ENCODE data around the gene CALM3. TPM values are rescaled to one million over a fixed set of nuclear protein-coding genes. Genes with fewer than 3 reads are reported as not detected.
"Not testable (repeated sequence)": the region's sequence is repeated elsewhere in the genome, so short reads cannot be mapped to it uniquely, and the experiment has no call there.

CALM3 gene
- total RNA-seq (2014; rRNA removed), result 247 and 279 TPM in 2 replicates
- 387 TPM for polyA plus RNA-seq (2012)

GRCh38 chr19:46601318-46602224 is at the start of gene CALM3:
Gene CALM3 (plus strand): TSS chr19:46601330. CDS start chr19:46601435, 105 bp downstream.
- no peak for DNase-seq (ENCODE audit: low read depth)

GRCh38 chr19:46552891-46553290 is 48.2 kb upstream of the CALM3 start:
- DNase-seq (ENCODE audit: low read depth), result no peak

DNA sequence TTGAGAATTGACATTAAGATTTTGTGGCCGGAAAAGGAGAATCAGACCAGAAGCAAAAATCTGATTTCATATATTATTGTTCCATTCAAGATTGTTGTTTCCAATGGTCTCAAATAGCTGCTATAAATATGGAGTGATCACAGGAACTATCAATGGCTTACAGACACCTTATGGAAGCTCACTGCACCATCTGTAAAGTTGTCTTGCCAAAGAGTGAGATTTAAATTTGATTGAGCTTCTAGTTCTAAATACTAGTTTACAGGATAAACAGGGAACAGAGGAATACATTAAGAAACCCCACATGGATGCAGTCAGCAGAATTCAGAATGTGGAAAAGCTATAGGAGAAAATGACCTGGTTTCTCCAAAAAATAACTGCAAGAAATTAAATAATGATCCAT is 47.0 kb upstream of the CALM3 start:
- DNase-seq (ENCODE audit: low read depth), result no peak

DNA sequence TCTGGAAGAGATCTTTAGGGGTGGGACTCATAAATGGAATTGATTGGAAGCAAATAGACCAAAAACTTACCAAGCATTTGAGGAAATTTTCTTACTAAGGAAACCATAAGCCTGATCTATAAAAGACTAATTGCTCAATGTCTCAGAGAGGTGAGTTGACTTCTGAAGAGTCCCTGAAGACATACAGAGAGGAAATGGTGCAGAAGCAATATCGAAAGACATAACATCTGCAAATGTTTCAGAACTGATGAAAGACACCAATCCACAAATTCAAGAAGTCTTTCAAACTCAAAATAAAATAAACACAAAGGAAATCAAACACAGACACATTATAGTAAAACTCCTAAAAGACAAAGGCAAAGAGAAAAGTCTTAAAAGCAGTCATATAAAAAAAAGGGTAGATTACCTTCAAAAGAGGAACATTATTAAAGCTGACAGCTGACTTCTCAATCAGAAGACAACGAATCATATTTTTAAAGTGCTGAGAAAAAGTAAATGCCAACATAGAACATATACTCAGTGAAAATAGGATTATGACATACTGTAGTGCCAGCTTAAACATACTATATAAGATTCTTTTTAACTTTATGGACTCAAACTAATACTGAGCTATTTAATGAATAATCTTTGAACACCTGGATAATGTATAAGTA is 45.4 kb upstream of the CALM3 start:
- no peak for DNase-seq (ENCODE audit: low read depth)

- not testable (repeated sequence) for DNase-seq (ENCODE audit: low read depth)
Measured at GRCh38 chr19:46556471-46556870, 44.7 kb upstream of the CALM3 start.

DNA sequence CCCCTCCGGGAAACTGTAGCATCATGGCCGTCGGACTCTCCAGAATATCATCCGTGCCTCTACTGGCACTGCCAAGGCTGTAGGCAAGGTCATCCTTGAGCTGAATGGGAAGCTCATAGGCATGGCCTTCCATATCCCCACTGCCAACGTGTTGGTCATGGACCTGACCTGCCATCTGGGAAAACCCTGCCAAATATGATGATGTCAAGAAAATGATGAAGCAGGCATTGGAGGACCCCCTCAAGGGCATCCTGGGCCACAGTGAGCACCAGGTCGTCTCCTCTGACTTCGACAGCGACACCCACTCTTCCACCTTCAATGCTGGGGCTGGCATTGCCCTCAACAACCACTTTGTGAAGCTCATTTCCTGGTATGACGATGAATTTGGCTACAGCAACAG is 41.9 kb upstream of the CALM3 start:
- DNase-seq (ENCODE audit: low read depth), result no peak

GRCh38 chr19:46559675-46560074 is 41.5 kb upstream of the CALM3 start:
- not testable (repeated sequence) for DNase-seq (ENCODE audit: low read depth)

GRCh38 chr19:46564701-46565100 is 36.4 kb upstream of the CALM3 start:
- no peak for DNase-seq (ENCODE audit: low read depth)

- no peak for DNase-seq (ENCODE audit: low read depth)
Measured at GRCh38 chr19:46571495-46571894, 29.6 kb upstream of the CALM3 start.

DNA sequence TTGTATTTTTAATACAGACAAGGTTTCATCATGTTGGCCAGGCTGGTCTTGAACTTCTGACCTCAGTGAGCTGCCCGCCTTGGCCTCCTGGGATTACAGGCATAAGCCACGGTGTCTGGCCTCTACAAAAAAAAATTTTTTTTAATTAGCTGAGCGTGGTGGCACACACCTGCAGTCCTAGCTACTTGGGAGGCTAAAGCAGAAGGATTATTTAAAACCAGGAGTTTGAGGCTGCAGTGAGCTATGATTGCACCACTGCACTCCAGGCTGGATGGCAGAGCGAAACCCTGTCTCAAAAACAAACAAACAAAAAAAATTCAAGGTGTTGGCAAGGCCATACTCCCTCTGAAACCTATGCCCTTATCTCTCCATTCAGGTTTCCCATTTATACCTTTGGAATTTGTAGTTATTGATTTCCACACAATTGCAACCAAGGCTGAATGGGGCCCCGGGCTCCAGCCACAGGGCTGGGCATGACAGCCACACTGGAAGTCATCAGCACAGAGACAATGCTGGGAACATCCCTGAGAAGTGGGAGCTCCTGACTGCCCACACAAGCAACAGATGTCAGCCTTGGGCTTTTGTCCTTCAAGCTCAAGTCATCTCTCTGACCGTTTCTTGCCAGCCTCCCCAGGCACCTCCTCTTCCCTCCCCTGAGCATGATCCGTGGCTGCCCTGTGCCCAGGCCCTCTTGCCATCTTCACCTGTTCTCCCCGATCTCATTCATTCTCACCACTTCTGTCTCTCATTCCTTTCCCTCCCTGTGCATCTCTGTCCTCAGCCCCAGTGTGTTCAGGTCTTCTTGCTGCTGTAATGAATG is 27.2 kb upstream of the CALM3 start:
- peak; percentile 15 for DNase-seq (ENCODE audit: low read depth)

DNA sequence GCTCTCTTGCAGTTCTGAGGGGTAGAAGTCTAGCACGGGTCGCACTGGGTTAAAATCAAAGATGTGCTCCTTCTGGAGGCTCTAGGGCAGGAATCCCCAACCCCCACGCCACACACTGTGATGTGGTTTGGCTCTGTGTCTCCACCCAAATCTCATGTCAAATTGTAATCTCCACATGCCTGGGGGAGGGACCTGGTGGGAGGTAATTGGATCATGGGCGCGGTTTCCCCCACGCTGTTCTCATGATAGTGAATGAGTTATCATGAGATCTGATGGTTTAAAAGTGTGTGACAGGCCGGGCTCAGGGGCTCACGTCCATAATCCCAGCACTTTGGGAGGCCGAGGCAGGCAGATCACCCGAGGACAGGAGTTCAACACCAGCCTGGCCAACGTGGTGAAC is 26.6 kb upstream of the CALM3 start:
- DNase-seq (ENCODE audit: low read depth), result no peak

DNA sequence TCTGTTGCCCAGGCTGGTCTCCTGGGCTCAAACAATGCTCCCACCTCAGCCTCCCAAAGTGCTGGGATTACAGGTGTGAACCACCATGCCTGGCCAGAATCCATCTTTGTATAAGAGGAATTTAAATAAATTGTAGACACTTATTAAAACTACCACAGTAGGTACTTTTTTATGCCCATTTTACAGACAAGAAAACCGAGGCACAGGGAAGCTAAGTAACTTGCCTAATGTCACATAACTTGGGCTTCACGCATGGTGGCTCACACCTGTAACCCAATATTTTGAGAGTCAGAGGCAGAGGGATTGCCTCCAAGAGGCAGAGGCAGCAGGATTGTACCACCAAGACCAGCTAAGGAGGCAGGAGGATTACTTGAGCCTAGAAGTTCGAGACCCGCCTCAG is 22.7 kb upstream of the CALM3 start:
- DNase-seq (ENCODE audit: low read depth), result no peak

DNA sequence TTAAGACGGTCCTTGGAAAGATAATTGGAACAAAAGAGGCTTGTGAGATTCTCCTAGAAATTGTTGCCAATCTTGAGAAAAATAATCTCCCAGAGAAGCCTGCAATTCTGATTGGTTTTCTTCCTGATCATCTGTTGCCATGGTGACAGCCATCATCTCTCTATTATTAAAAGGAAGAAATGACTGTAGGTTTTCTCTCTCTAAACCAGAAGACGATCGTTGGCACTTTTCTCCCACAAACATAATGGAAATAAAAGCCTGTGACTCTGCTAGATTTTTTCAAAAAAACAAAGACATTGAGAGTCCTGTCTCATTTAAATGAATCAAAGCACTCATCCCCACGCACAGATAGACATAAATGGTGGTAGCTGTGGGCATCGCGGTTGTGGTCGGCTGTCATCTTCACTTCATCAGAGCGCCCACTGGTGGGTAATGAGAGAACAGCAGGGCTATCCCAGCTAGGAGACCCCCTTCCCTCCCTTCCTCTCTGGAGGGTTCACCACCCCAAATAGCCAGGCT is 21.7 kb upstream of the CALM3 start:
- DNase-seq (ENCODE audit: low read depth), result no peak

DNA sequence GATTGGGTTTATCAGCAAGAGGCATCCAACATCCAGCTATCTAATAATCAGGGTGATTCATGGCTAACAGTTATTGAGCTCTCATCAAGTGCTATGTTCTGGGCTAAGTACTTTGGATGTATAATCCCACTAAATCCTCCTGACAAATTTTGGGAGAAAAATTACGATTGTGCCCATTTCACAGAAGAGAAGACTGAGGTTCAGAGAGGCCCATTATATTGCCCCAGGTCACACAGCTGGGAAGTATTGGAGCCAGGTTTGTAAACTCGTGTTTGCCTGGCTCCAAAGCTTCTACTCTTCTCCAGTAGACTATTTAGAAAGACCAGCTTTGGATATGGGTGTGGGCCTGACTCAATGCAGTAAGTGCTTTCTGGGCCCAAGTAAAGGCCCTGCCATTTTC is 20.9 kb upstream of the CALM3 start:
- DNase-seq (ENCODE audit: low read depth), result no peak

DNA sequence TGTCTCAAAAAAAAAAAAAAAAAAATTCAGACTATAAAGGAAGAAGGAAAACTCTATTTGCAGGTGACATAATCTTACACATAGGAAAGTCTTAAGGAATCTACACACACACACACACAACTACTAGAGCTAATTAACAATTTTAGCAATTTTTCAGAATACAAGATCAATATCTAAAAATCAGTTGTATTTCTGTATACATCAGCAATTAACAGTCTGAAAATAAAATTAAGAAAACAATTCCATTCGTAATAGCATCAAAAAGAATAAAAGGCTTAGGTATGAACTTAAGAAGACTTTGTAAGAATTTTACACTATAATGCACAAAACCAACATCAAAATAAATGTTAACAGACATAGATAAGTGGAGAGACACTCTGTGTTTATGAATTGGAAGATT is 15.6 kb upstream of the CALM3 start:
- no peak for DNase-seq (ENCODE audit: low read depth)

DNA sequence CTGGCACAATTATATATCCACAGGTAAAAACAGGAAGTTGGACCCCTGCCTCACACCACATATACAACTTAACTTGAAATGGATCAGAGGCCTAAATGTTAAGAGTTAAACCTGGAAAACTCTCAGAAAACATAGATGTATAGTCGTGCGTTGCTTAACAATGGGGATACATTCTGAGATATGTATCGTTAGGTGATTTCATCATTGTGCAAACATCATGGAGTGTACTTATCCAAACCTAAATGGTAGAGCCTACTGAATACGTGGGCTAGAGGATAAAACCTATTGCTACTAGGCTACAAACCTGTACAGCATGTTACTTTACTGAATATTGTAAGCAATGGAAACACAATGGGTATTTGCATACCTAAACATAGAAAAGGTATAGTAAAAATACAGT is 14.8 kb upstream of the CALM3 start:
- DNase-seq (ENCODE audit: low read depth), result no peak

GRCh38 chr19:46587861-46588260 is 13.3 kb upstream of the CALM3 start:
- no peak for DNase-seq (ENCODE audit: low read depth)

DNA sequence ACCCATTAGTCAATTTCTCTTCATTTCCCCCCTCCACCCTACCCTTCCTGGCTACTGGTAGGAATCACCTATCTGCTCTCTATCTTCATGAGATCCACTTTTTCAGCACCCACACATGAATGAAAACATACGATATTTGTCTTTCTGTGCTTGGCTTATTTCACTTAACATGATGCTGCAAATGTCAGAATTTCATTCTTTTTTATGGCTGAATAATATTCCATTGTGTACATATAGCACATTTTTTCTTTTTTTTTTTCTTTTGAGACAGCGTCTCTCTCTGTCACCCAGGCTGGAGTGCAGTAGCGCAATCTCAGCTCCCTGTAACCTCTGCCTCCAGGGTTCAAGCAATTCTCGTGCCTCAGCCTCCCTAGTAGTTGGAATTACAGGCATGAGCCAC is 9.9 kb upstream of the CALM3 start:
- no peak for DNase-seq (ENCODE audit: low read depth)

GRCh38 chr19:46591870-46592269 is 9.3 kb upstream of the CALM3 start:
- no peak for DNase-seq (ENCODE audit: low read depth)

DNA sequence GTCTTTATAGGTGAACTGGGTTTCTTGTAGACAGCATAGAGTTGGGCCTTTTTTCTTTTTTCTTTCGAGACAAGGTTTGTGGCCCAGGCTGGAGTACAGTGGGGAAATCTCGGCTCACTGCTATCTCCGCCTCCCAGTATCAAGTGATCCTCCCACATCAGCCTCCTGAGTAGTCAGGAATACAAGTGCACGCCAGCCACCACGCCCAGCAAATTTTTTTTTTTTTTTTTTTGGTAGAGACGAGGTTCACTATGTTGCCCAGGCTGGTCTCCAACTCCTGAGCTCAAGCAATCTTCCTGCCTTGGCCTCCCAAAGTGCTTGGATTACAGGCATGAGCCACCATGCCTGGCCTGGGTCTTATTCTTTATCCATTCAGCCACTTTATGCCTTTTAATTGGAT is 5.1 kb upstream of the CALM3 start:
- DNase-seq (ENCODE audit: low read depth), result no peak

DNA sequence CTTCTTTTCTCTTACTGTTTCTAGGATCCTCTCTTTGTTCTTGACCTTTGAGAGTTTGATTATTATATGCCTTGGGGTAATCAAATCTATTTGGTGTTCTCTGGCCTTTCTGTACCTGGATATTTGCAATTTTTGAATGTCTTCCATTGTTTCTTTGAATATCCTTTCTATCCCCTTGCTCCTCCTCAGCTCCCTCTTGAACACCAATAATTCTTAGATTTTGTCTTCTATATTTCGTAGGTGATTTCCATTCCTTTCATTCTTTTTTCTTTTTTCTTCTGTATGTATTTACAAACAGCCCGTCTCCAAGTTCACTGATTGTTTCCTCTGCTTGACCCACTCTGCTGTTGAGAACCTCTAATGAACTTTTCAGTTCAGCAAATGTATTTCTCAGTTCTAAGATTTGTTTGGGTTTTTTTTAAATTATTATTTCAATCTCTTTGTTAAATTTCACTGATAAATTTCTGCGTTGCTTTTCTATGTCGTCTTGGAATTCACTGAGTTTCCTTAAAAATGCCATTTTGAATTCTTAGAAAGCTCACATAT is 2.7 kb upstream of the CALM3 start:
- DNase-seq (ENCODE audit: low read depth), result no peak
